B cell (primary cell): ENCODE data around the gene TPBG. TPM values are rescaled to one million over a fixed set of nuclear protein-coding genes. Genes with fewer than 3 reads are reported as not detected.

Experiments used
- ATAC-seq: fragments of 200-7000 bp; cut with Tn5 transposase; one replicate; pipeline ENCODE4 v1.10.0; 2021; ENCODE audit warnings: low read depth, mild to moderate bottlenecking, moderate number of reproducible peaks, moderate library complexity
- CTCF ChIA-PET: fragments of 350-600 bp; sonication (Branson Sonifier 250); formaldehyde crosslinking; loops from one replicate; lab custom pipeline; 2021; ENCODE audit warnings: antibody characterized with exemption, inconsistent platforms; lab: Charles Lee
- POLR2A ChIA-PET: fragments of 350-600 bp; sonication (Branson Sonifier 250); formaldehyde crosslinking; loops from one replicate; lab custom pipeline; 2021; ENCODE audit warnings: antibody characterized with exemption; lab: Charles Lee
- DNase-seq: peaks from one replicate; pipeline ENCODE4 v3.0.0; 2013
- H2AFZ ChIP-seq: 2 replicates; pipeline ENCODE4 v1.6.1; 2012; ENCODE audit warnings: mild to moderate bottlenecking, low read depth, low read length; ENCODE audit not compliant: insufficient read depth, poor library complexity, severe bottlenecking
- H3K27ac ChIP-seq, 2 donors: 1 replicate in 1 of 2; 2 replicates in 1 of 2; pipeline ENCODE4 v1.5.1; 2012 to 2013; ENCODE audit warnings: low read length in 2 of 2, mild to moderate bottlenecking in 2 of 2, moderate library complexity in 1 of 2
- H3K27me3 ChIP-seq, 4 experiments: fragments of 200-600 bp in 1 of 4; sonication (generic) in 1 of 4; replicated peaks in 1 of 4; 1 replicate in 2 of 4; 2 replicates in 2 of 4; pipeline versions ENCODE4 v1.6.1 to v1.7.0; 2013 to 2016; ENCODE audit warnings: low read length in 3 of 4, mild to moderate bottlenecking in 2 of 4, mixed read lengths in 1 of 4, moderate library complexity in 1 of 4; ENCODE audit not compliant: insufficient read depth in 4 of 4, control insufficient read depth in 3 of 4; ENCODE audit errors: control extremely low read depth in 1 of 4
- H3K36me3 ChIP-seq, 2 experiments: replicated peaks in 1 of 2; 1 replicate in 1 of 2; 2 replicates in 1 of 2; pipeline versions ENCODE4 v1.6.1 to v1.7.1; 2013; ENCODE audit warnings: low read length in 1 of 2; ENCODE audit not compliant: insufficient read depth in 2 of 2, control insufficient read depth in 1 of 2; ENCODE audit errors: control extremely low read depth in 1 of 2, extremely low read depth in 1 of 2
- H3K4me1 ChIP-seq, 2 donors: fragments of 200-600 bp in 1 of 2; sonication (generic) in 1 of 2; 1 replicate in 1 of 2; 2 replicates in 1 of 2; pipeline versions ENCODE4 v1.5.1 to v1.6.1; 2013 to 2017; ENCODE audit warnings: low read length in 2 of 2; ENCODE audit not compliant: control insufficient read depth in 2 of 2, insufficient read depth in 2 of 2
- H3K4me2 ChIP-seq: replicated peaks from 2 replicates; pipeline ENCODE3; 2012; ENCODE audit warnings: mild to moderate bottlenecking, low read depth, low read length; ENCODE audit not compliant: poor library complexity, severe bottlenecking
- H3K4me3 ChIP-seq, 5 experiments: fragments of 200-600 bp in 1 of 5; sonication (generic) in 1 of 5; 1 replicate in 3 of 5; 2 replicates in 2 of 5; pipeline versions ENCODE4 v1.5.1 to v1.7.0; 2011 to 2016; ENCODE audit warnings: low read length in 4 of 5, mild to moderate bottlenecking in 4 of 5, low read depth in 2 of 5, control low read depth in 1 of 5, moderate library complexity in 1 of 5; ENCODE audit not compliant: insufficient read depth in 1 of 5; ENCODE audit errors: control extremely low read depth in 1 of 5, extremely low read depth in 1 of 5
- H3K79me2 ChIP-seq: fragments of 200-600 bp; sonication (generic); one replicate; pipeline ENCODE4 v1.6.0; 2016; ENCODE audit warnings: low read length; ENCODE audit not compliant: control insufficient read depth, insufficient read depth
- H3K9ac ChIP-seq: fragments of 200-600 bp; sonication (generic); 2 replicates; pipeline ENCODE4 v1.6.1; 2017; ENCODE audit warnings: mild to moderate bottlenecking, low read length, moderate library complexity
- H3K9me3 ChIP-seq, 3 donors: one replicate each; pipeline versions ENCODE4 v1.6.1 to v1.7.1; 2013; ENCODE audit warnings: low read length in 2 of 3; ENCODE audit not compliant: control insufficient read depth in 2 of 3, insufficient read depth in 1 of 3; ENCODE audit errors: control extremely low read depth in 1 of 3
- H4K20me1 ChIP-seq: 2 replicates; pipeline ENCODE4 v1.6.0; 2012; ENCODE audit warnings: mild to moderate bottlenecking, low read length; ENCODE audit not compliant: insufficient read depth, control insufficient read depth, poor library complexity, severe bottlenecking
- H3K27ac Mint-ChIP-seq: one replicate; pipeline ENCODE4 v1.8.0; 2021; ENCODE audit warnings: mixed read lengths
- H3K27me3 Mint-ChIP-seq: one replicate; pipeline ENCODE4 v1.8.0; 2021; ENCODE audit warnings: mixed read lengths
- H3K4me1 Mint-ChIP-seq: one replicate; pipeline ENCODE4 v1.8.0; 2021; ENCODE audit warnings: mixed read lengths
- H3K4me3 Mint-ChIP-seq: one replicate; pipeline ENCODE4 v1.8.0; 2021; ENCODE audit warnings: mixed read lengths
- H3K9me3 Mint-ChIP-seq: one replicate; pipeline ENCODE4 v1.8.0; 2022; ENCODE audit warnings: mixed read lengths; ENCODE audit not compliant: insufficient read depth
- CTCF ChIP-seq: fragments of 200-600 bp; IDR thresholded peaks from one replicate; pipeline ENCODE4 v1.8.0; 2022; ENCODE audit warnings: antibody characterized with exemption, mild to moderate bottlenecking
- EZH2 ChIP-seq: IDR thresholded peaks from 2 replicates; pipeline ENCODE4 v1.6.1; 2012; ENCODE audit warnings: borderline replicate concordance, low read depth, mild to moderate bottlenecking, moderate library complexity, low read length; ENCODE audit not compliant: insufficient read depth, poor library complexity, severe bottlenecking
- WGBS: methylation state at CpG from one replicate; pipeline ENCODE4 v1.1.5; 2013; ENCODE audit warnings: missing lambda C conversion rate; ENCODE audit not compliant: insufficient coverage; 5-methylcytosine and 5-hydroxymethylcytosine counted together
- intact Hi-C: fragments of 100-400 bp; cut with micrococcal nuclease; formaldehyde crosslinking; loops from one replicate; pipeline ENCODE4 v1.10.0; 2022
- polyA plus RNA-seq: library from polyadenylated mRNA; depleted of rRNA; stranded (reverse); fragments of >200 nt; gene quantifications from 2 replicates; pipeline ENCODE4 v1.2.3, GENCODE V29; 2012
- total RNA-seq, 2 donors: library from RNA; stranded (reverse); fragments of 120-200 nt in 1 of 2; gene quantifications; 1 replicate in 1 of 2; 2 replicates in 1 of 2; pipeline versions ENCODE4 v1.2.3 to v1.2.4, GENCODE V29; 2013 to 2022

The TPBG gene
- total and polyA plus RNA-seq, 2 donors (not counting 1 experiment from before 2014, with no cell fraction given): 0.03 TPM; not detected in 1

GRCh38 chr6:82413868-82414267 is 50.3 kb downstream of the TPBG start:
- no CpG with 5 or more reads among the region's 2 CpGs for WGBS
- no peak overlapping the region for H3K4me3 Mint-ChIP-seq
- H3K9me3 Mint-ChIP-seq: no peaks in the 10 kb centered on the region
- no peak for ATAC-seq
- intact Hi-C loops: no loop called here
- no peak for TF ChIP-seq CTCF
- TF ChIP-seq EZH2: no peak
- Histone ChIP-seq H3K9me3 (no peaks in the 10 kb centered on the region), H3K27me3 (no peaks in the 10 kb centered on the region), H3K36me3 (no peaks in the 10 kb centered on the region), H3K4me2 (no peak overlapping the region), H3K9ac (no peak overlapping the region), H4K20me1 (no peaks in the 10 kb centered on the region), H3K79me2 (no peaks in the 10 kb centered on the region), H3K4me1 (no peaks in the 10 kb centered on the region), H3K4me3 (no peak overlapping the region), H2AFZ (no peak overlapping the region), H3K27ac (no peak overlapping the region)
- DNase-seq: no peak
- ChIA-PET CTCF (no interaction called here), POLR2A (no interaction called here)
- no peak overlapping the region for H3K27ac Mint-ChIP-seq
- H3K4me1 Mint-ChIP-seq: no peaks in the 10 kb centered on the region
- no peaks in the 10 kb centered on the region for H3K27me3 Mint-ChIP-seq

- CTCF ChIA-PET: no interaction called here
These were observed 52.2 kb downstream of the TPBG start for GRCh38 chr6:82415820-82416219.

More at GRCh38 chr6:82415820-82416219, 52.2 kb downstream of the TPBG start:
- no peaks in the 10 kb centered on the region for H3K9me3 Mint-ChIP-seq
- intact Hi-C loops: no loop called here
- no peak for TF ChIP-seq EZH2
- TF ChIP-seq CTCF: no peak
- H3K27me3 Mint-ChIP-seq: no peaks in the 10 kb centered on the region
- no peak overlapping the region for H3K4me2 ChIP-seq
- no peak overlapping the region for H3K9ac ChIP-seq
- no peaks in the 10 kb centered on the region for H3K27me3 ChIP-seq
- POLR2A ChIA-PET: no interaction called here
- no peaks in the 10 kb centered on the region for H3K4me1 Mint-ChIP-seq
- H4K20me1 ChIP-seq: no peaks in the 10 kb centered on the region
- H3K9me3 ChIP-seq: no peaks in the 10 kb centered on the region
- H3K4me1 ChIP-seq: no peaks in the 10 kb centered on the region
- H3K27ac Mint-ChIP-seq: no peak overlapping the region
- no peak overlapping the region for H3K4me3 Mint-ChIP-seq
- no peak overlapping the region for H3K27ac ChIP-seq
- ATAC-seq (no peak), DNase-seq (no peak)
- no CpG with 5 or more reads among the region's 1 CpG for WGBS
- H3K4me3 ChIP-seq: no peak overlapping the region
- no peak overlapping the region for H2AFZ ChIP-seq
- no peaks in the 10 kb centered on the region for H3K79me2 ChIP-seq
- H3K36me3 ChIP-seq: no peaks in the 10 kb centered on the region
